Sigmoid colon (tissue), 7 donors: ENCODE measurements around the gene PLD3. TPM values are rescaled to one million over a fixed set of nuclear protein-coding genes. Genes with fewer than 3 reads are reported as not detected.
A peak's percentile ranks its signal among the peaks of the same experiment; 100 is the strongest.

Source experiments
- DNase-seq: peaks from one replicate; pipeline ENCODE4 v3.0.0-alpha.2; 2019
- H3K27ac ChIP-seq, 4 donors: fragments of 200-600 bp; sonication (generic); one replicate each; pipeline ENCODE4 v1.5.1; 2016 to 2019; ENCODE audit warnings: mild to moderate bottlenecking in 1 of 4
- H3K27me3 ChIP-seq, 3 donors: fragments of 200-600 bp; sonication (generic); one replicate each; pipeline ENCODE4 v1.5.1; 2019; ENCODE audit warnings: mild to moderate bottlenecking in 1 of 3
- H3K36me3 ChIP-seq, 4 donors: fragments of 200-600 bp; sonication (generic); one replicate each; pipeline ENCODE4 v1.5.1; 2016 to 2019
- H3K4me1 ChIP-seq, 4 donors: fragments of 200-600 bp; sonication (generic); one replicate each; pipeline ENCODE4 v1.5.1; 2017 to 2019
- H3K4me3 ChIP-seq, 4 donors: fragments of 200-600 bp; sonication (generic); one replicate each; pipeline ENCODE4 v1.5.1; 2017 to 2019; ENCODE audit warnings: mild to moderate bottlenecking in 2 of 4, moderate library complexity in 1 of 4
- H3K9me3 ChIP-seq, 4 donors: fragments of 200-600 bp in 3 of 4; sonication (generic) in 3 of 4; one replicate each; pipeline versions ENCODE4 v1.5.1 to v1.6.1; 2013 to 2019
- EP300 ChIP-seq, 4 donors: sonication (generic); formaldehyde crosslinking; IDR thresholded peaks; one replicate each; pipeline ENCODE4 v1.6.1; 2017; ENCODE audit warnings: antibody characterized with exemption in 4 of 4
- POLR2A ChIP-seq, 2 donors: fragments of 450-650 bp; IDR thresholded peaks; one replicate each; pipeline ENCODE4 v1.6.1; 2016; ENCODE audit warnings: antibody characterized with exemption in 2 of 2, mild to moderate bottlenecking in 2 of 2, moderate library complexity in 2 of 2
- POLR2AphosphoS5 ChIP-seq, 4 donors: sonication (generic); formaldehyde crosslinking; IDR thresholded peaks; one replicate each; pipeline ENCODE4 v1.6.1; 2017; ENCODE audit warnings: antibody characterized with exemption in 4 of 4
- WGBS, 2 donors: extraction: QIAGEN DNeasy Blood & Tissue Kit; methylation state at CpG; one replicate each; pipeline ENCODE4 v1.1.7; 2013; 5-methylcytosine and 5-hydroxymethylcytosine counted together
- intact Hi-C: fragments of 100-400 bp; cut with DNase I; formaldehyde crosslinking; loops from one replicate; pipeline ENCODE4 v1.15.1; 2023
- polyA plus RNA-seq, 3 donors: library from polyadenylated mRNA; stranded (reverse); fragments of 200-250 nt; gene quantifications; one replicate each; pipeline ENCODE4 v1.2.3, GENCODE V29; 2013
- total RNA-seq, 4 donors: library from RNA; depleted of rRNA; stranded (reverse); fragments of >200 nt; gene quantifications; one replicate each; pipeline ENCODE4 v1.1.0, GENCODE V29; 2016
- TF ChIP-seq, protein P1 (sequence below), 4 experiments: fragments of 450-650 bp in 3 of 4; fragments of 200-600 bp in 1 of 4; IDR thresholded peaks; one replicate each; pipeline ENCODE4 v1.5.1; 2016 to 2019; ENCODE audit warnings: antibody characterized with exemption in 4 of 4, mild to moderate bottlenecking in 3 of 4, moderate library complexity in 2 of 4
- donor health status: healthy with polysubstance abuse.
- donor health status: Bipolar disorder and iron deficiency.
- donor health status: healthy.

Gene PLD3
- total and polyA plus RNA-seq, 7 donors, result 48.0 to 270 (median 164) TPM

DNA sequence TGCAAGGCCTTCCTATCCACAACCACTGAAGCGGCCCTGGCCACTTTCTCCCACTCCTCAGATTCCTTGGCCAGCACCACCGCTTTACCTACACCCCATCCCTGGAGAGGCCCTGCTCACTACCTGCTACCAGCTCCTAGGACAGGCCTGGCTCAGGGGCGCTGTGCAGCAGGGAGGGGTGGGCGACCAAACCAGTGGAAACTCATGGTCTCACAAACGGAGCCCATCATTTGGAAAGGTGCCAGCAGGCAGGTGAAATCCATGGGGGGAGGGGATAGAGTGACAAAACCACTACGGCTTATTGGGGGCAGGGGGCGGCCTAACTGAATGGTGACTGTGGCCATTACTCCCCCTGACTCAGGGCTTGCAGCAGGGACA lies 27.9 kb upstream of the PLD3 start:
- peak; percentile 60 for DNase-seq
- no peaks in the 10 kb centered on the region for H3K4me1 ChIP-seq
- no peak overlapping the region for H3K27ac ChIP-seq
- H3K4me3 ChIP-seq, result no peak overlapping the region
- no peaks in the 10 kb centered on the region for H3K27me3 ChIP-seq
- WGBS, 2 donors, result 90 to 91% methylated on average over 7 of the region's 7 CpGs
- intact Hi-C loops, result no loop called here
- no peaks in the 10 kb centered on the region for H3K9me3 ChIP-seq
- peaks cover 24 to 58% (median 43%) of the 10 kb centered on the region in 4 donors for H3K36me3 ChIP-seq
- TF ChIP-seq EP300 (IDR thresholded peaks at IDR 0.05), result no peak
- TF ChIP-seq, protein P1, sequence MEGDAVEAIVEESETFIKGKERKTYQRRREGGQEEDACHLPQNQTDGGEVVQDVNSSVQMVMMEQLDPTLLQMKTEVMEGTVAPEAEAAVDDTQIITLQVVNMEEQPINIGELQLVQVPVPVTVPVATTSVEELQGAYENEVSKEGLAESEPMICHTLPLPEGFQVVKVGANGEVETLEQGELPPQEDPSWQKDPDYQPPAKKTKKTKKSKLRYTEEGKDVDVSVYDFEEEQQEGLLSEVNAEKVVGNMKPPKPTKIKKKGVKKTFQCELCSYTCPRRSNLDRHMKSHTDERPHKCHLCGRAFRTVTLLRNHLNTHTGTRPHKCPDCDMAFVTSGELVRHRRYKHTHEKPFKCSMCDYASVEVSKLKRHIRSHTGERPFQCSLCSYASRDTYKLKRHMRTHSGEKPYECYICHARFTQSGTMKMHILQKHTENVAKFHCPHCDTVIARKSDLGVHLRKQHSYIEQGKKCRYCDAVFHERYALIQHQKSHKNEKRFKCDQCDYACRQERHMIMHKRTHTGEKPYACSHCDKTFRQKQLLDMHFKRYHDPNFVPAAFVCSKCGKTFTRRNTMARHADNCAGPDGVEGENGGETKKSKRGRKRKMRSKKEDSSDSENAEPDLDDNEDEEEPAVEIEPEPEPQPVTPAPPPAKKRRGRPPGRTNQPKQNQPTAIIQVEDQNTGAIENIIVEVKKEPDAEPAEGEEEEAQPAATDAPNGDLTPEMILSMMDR (IDR thresholded peaks at IDR 0.05), result no peak
- TF ChIP-seq POLR2AphosphoS5 (IDR thresholded peaks at IDR 0.05), result no peak
- TF ChIP-seq POLR2A (IDR thresholded peaks at IDR 0.05), result no peak

DNA sequence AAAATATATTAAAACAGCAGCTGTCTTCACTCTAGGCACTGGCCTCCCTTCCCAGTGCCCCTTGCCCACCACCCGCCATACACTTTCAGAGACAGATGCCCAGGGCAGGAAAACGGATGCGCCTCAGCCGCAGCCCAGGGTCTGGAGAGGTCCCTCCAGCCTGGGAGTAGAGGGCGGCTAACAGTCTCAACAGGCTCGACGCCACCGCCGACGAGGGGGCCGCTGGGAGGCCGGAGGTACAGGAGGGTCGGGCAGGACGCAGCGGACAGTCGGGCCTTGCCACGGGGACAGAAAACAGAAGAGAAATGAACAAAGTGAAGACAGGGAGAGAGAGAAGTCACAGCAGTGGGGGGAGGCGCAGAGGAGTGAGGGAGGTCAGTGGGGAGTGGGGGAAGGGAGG lies 27.4 kb upstream of the PLD3 start:
- no peak for DNase-seq

GRCh38 chr19:40321566-40322270 lies 26.8 kb upstream of the PLD3 start:
- Histone ChIP-seq H3K36me3 (peaks cover 29 to 70% (median 53%) of the 10 kb centered on the region in 4 donors), H3K9me3 (no peaks in the 10 kb centered on the region), H3K27ac (no peak overlapping the region), H3K4me1 (no peaks in the 10 kb centered on the region), H3K27me3 (no peaks in the 10 kb centered on the region), H3K4me3 (no peak overlapping the region)
- DNase-seq, result no peak
- intact Hi-C loops, result no loop called here
- TF ChIP-seq EP300 (IDR thresholded peaks at IDR 0.05) (no peak), POLR2A (IDR thresholded peaks at IDR 0.05) (no peak), POLR2AphosphoS5 (IDR thresholded peaks at IDR 0.05) (no peak)
- TF ChIP-seq, protein P1 (IDR thresholded peaks at IDR 0.05), result no peak
- WGBS, 2 donors, result 96% methylated on average over 27 of the region's 27 CpGs

More for the DNA sequence above, 27.4 kb upstream of the PLD3 start:
- intact Hi-C loops, result no loop called here
- TF ChIP-seq POLR2A (IDR thresholded peaks at IDR 0.05), result no peak
- no peak for TF ChIP-seq POLR2AphosphoS5 (IDR thresholded peaks at IDR 0.05)
- no peak for TF ChIP-seq EP300 (IDR thresholded peaks at IDR 0.05)
- TF ChIP-seq, protein P1 (IDR thresholded peaks at IDR 0.05), result no peak
- Histone ChIP-seq H3K27ac (no peak overlapping the region), H3K36me3 (peaks cover 26 to 63% (median 48%) of the 10 kb centered on the region in 4 donors), H3K4me1 (no peaks in the 10 kb centered on the region), H3K27me3 (no peaks in the 10 kb centered on the region), H3K4me3 (no peak overlapping the region), H3K9me3 (no peaks in the 10 kb centered on the region)
- 97% methylated on average over 18 of the region's 18 CpGs for WGBS, 2 donors

DNA sequence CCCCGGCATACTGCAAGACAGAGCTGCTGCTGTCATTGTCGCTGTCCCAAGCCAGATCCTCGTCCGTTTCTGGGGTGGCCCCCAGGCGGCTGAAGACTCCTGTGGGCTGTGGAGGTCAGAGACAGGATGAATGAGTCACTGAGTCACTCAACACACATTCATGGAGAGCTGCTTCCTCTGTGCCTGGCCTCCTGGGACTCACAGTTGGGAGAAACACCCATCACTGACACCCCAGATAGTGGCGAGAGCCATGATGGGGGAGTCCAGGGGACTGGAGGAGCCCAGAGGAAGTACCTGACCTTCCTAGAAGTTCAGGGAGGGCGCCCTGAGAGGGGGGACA lies 26.3 kb upstream of the PLD3 start:
- 94 to 95% methylated on average over 7 of the region's 7 CpGs for WGBS, 2 donors
- Histone ChIP-seq H3K4me1 (no peaks in the 10 kb centered on the region), H3K4me3 (no peak overlapping the region), H3K9me3 (no peaks in the 10 kb centered on the region), H3K27ac (no peak overlapping the region), H3K27me3 (no peaks in the 10 kb centered on the region), H3K36me3 (peaks cover 30 to 74% (median 54%) of the 10 kb centered on the region in 4 donors)
- intact Hi-C loops, result no loop called here
- TF ChIP-seq EP300 (IDR thresholded peaks at IDR 0.05) (no peak), POLR2A (IDR thresholded peaks at IDR 0.05) (no peak), POLR2AphosphoS5 (IDR thresholded peaks at IDR 0.05) (no peak)
- TF ChIP-seq, protein P1 (IDR thresholded peaks at IDR 0.05), result no peak
- DNase-seq, result no peak
